Endothelial cell of umbilical vein (primary cell): ENCODE results near the gene CANT1. TPM values are rescaled to one million over a fixed set of nuclear protein-coding genes. Genes with fewer than 3 reads are reported as not detected.

Source experiments
- BruUV-seq: library from RNA; stranded (reverse); fragments of 400-500 nt; replicated peaks from 2 replicates; lab custom pipeline; 2021; lab: Mats Ljungman, UMichigan
- CTCF ChIA-PET: fragments of 300-600, 350-600 bp; sonication (Branson Sonifier 250); formaldehyde crosslinking; loops from one replicate; lab custom pipeline; 2021; ENCODE audit warnings: antibody characterized with exemption, inconsistent platforms; lab: Charles Lee
- POLR2A ChIA-PET: fragments of 300-600, 350-600 bp; sonication (Branson Sonifier 250); formaldehyde crosslinking; loops from one replicate; lab custom pipeline; 2021; ENCODE audit warnings: antibody characterized with exemption, inconsistent platforms; lab: Charles Lee
- DNase-seq: peaks from one replicate; pipeline ENCODE4 v3.0.0-alpha.2; 2011; ENCODE audit warnings: low read depth, low spot score
- FAIRE-seq: peaks from 2 replicates; lab custom pipeline; 2011; peaks lifted over from hg19 to GRCh38; lab: Jason Lieb, UNC
- H2AFZ ChIP-seq: 2 replicates; pipeline ENCODE4 v1.6.0; 2012; ENCODE audit warnings: low read depth, low read length, control low read depth, inconsistent platforms
- H3K27ac ChIP-seq: 2 replicates; pipeline ENCODE4 v1.5.1; 2011; ENCODE audit warnings: low read depth, mild to moderate bottlenecking, control low read depth, low read length, moderate library complexity; ENCODE audit not compliant: insufficient read depth
- H3K27me3 ChIP-seq, 2 experiments: 2 replicates each; pipeline versions ENCODE4 v1.6.0 to v1.6.1; 2011; ENCODE audit warnings: low read length in 2 of 2, mixed read lengths in 1 of 2; ENCODE audit not compliant: control insufficient read depth in 2 of 2, insufficient read depth in 2 of 2
- H3K36me3 ChIP-seq, 2 experiments: 2 replicates in 1 of 2; 3 replicates in 1 of 2; pipeline ENCODE4 v1.5.1; 2011; ENCODE audit warnings: low read length in 2 of 2, mild to moderate bottlenecking in 1 of 2, moderate library complexity in 1 of 2; ENCODE audit not compliant: control insufficient read depth in 2 of 2, insufficient read depth in 2 of 2; ENCODE audit errors: extremely low read depth in 1 of 2
- H3K4me1 ChIP-seq: 3 replicates; pipeline ENCODE4 v1.5.1; 2011; ENCODE audit warnings: mild to moderate bottlenecking, low read length; ENCODE audit not compliant: control insufficient read depth, insufficient read depth; ENCODE audit errors: extremely low read depth
- H3K4me2 ChIP-seq: 2 replicates; pipeline ENCODE4 v1.6.1; 2011; ENCODE audit warnings: low read length, control low read depth, mixed read lengths; ENCODE audit not compliant: insufficient read depth
- H3K4me3 ChIP-seq, 3 experiments: fragments of 200-600 bp in 1 of 3; sonication (generic), shearing (Covaris generic) in 1 of 3; replicated peaks in 1 of 3; 2 replicates each; pipeline ENCODE4 v1.5.1; 2011 to 2016; ENCODE audit warnings: control low read depth in 3 of 3, low read length in 3 of 3, mild to moderate bottlenecking in 2 of 3, inconsistent platforms in 1 of 3, low read depth in 1 of 3, moderate library complexity in 1 of 3; ENCODE audit not compliant: insufficient read depth in 1 of 3
- H3K79me2 ChIP-seq: 2 replicates; pipeline ENCODE4 v1.6.0; 2012; ENCODE audit warnings: low read length, inconsistent platforms; ENCODE audit not compliant: control insufficient read depth, insufficient read depth
- H3K9ac ChIP-seq: replicated peaks from 2 replicates; pipeline ENCODE3; 2011; ENCODE audit warnings: low read length, control low read depth; ENCODE audit not compliant: insufficient read depth; ENCODE audit errors: extremely low read depth
- H3K9me1 ChIP-seq: replicated peaks from 3 replicates; pipeline ENCODE4 v1.6.0; 2011; ENCODE audit warnings: mild to moderate bottlenecking, low read length; ENCODE audit not compliant: control insufficient read depth, insufficient read depth; ENCODE audit errors: extremely low read depth
- H3K9me3 ChIP-seq: replicated peaks from 2 replicates; pipeline ENCODE4 v1.5.1; 2012; ENCODE audit warnings: low read length, inconsistent platforms; ENCODE audit not compliant: control insufficient read depth, insufficient read depth
- H4K20me1 ChIP-seq: replicated peaks from 2 replicates; pipeline ENCODE3; 2011; ENCODE audit warnings: mild to moderate bottlenecking, low read length; ENCODE audit not compliant: control insufficient read depth, insufficient read depth; ENCODE audit errors: extremely low read depth
- EZH2 ChIP-seq: IDR thresholded peaks from 2 replicates; pipeline ENCODE4 v1.6.1; 2012; ENCODE audit warnings: borderline replicate concordance, low read depth, mild to moderate bottlenecking, moderate library complexity, low read length, inconsistent platforms; ENCODE audit not compliant: severe bottlenecking
- FOS ChIP-seq: IDR thresholded peaks from 2 replicates; pipeline ENCODE4 v1.6.1; 2011; ENCODE audit warnings: mild to moderate bottlenecking, low read length, moderate library complexity, borderline replicate concordance; ENCODE audit not compliant: insufficient read depth
- GATA2 ChIP-seq: IDR thresholded peaks from 2 replicates; pipeline ENCODE4 v1.7.0; 2011; ENCODE audit warnings: low read depth, mild to moderate bottlenecking, moderate library complexity, mixed read lengths, low read length; ENCODE audit not compliant: insufficient read length, insufficient read depth
- JUN ChIP-seq: IDR thresholded peaks from 2 replicates; pipeline ENCODE4 v1.6.1; 2011; ENCODE audit warnings: borderline replicate concordance, low read depth; ENCODE audit not compliant: insufficient read length, insufficient read depth
- MYC ChIP-seq: IDR thresholded peaks from one replicate; pipeline ENCODE4 v1.6.1; 2011; ENCODE audit warnings: mild to moderate bottlenecking, low read depth, low read length
- POLR2A ChIP-seq: IDR thresholded peaks from 2 replicates; pipeline ENCODE4 v1.6.1; 2012; ENCODE audit warnings: low read depth, mild to moderate bottlenecking, control low read depth, low read length
- POLR2AphosphoS5 ChIP-seq: IDR thresholded peaks from 2 replicates; pipeline ENCODE4 v1.6.1; 2012; ENCODE audit warnings: low read depth, mild to moderate bottlenecking, control low read depth, low read length, moderate library complexity; ENCODE audit not compliant: insufficient read depth
- dilution Hi-C: fragments of 300-500 bp; cut with MboI; formaldehyde crosslinking; loops from one replicate; pipeline ENCODE4 v1.15.0; 2019; ENCODE audit warnings: low sequenced_read_pairs; ENCODE audit not compliant: extremely low pct_ligation_motif_present
- intact Hi-C: fragments of 100-400 bp; cut with micrococcal nuclease; formaldehyde crosslinking; loops from one replicate; pipeline ENCODE4 v1.10.0; 2022
- polyA plus RNA-seq, 4 experiments: library from polyadenylated mRNA; depleted of rRNA in 3 of 4; stranded (reverse) in 3 of 4; unstranded in 1 of 4; fragments of >200 nt; gene quantifications; 2 replicates each; pipeline versions ENCODE4 v1.2.1 to v1.2.3, GENCODE V29; 2011 to 2012; ENCODE audit warnings: missing spikeins in 1 of 4
- total RNA-seq: library from RNA; stranded (reverse); gene quantifications from 2 replicates; pipeline ENCODE4 v1.2.3, GENCODE V29; 2021
- TF ChIP-seq, protein P1 (sequence below): IDR thresholded peaks from 2 replicates; pipeline ENCODE4 v1.6.1; 2011; ENCODE audit not compliant: insufficient read depth, insufficient read length
- TF ChIP-seq, protein P2 (sequence below), 2 donors: IDR thresholded peaks; 1 replicate in 1 of 2; 2 replicates in 1 of 2; pipeline ENCODE4 v1.5.1; 2011; ENCODE audit warnings: low read length in 2 of 2, mild to moderate bottlenecking in 2 of 2, moderate library complexity in 2 of 2, control low read depth in 1 of 2, inconsistent platforms in 1 of 2, low read depth in 1 of 2; ENCODE audit not compliant: insufficient read depth in 1 of 2; ENCODE audit errors: extremely low read depth in 1 of 2

The CANT1 gene
- total and polyA plus RNA-seq, 2 donors (not counting 3 experiments of a cell fraction or from before 2014, with no cell fraction given) = 85.0 to 93.6 TPM

DNA sequence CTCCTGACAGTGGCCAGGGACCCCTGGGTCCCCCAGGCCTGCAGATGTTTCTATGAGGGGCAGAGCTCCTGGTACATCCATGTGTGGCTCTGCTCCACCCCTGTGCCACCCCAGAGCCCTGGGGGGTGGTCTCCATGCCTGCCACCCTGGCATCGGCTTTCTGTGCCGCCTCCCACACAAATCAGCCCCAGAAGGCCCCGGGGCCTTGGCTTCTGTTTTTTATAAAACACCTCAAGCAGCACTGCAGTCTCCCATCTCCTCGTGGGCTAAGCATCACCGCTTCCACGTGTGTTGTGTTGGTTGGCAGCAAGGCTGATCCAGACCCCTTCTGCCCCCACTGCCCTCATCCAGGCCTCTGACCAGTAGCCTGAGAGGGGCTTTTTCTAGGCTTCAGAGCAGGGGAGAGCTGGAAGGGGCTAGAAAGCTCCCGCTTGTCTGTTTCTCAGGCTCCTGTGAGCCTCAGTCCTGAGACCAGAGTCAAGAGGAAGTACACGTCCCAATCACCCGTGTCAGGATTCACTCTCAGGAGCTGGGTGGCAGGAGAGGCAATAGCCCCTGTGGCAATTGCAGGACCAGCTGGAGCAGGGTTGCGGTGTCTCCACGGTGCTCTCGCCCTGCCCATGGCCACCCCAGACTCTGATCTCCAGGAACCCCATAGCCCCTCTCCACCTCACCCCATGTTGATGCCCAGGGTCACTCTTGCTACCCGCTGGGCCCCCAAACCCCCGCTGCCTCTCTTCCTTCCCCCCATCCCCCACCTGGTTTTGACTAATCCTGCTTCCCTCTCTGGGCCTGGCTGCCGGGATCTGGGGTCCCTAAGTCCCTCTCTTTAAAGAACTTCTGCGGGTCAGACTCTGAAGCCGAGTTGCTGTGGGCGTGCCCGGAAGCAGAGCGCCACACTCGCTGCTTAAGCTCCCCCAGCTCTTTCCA lies 39.5 kb upstream of the CANT1 start:
- no peak overlapping the region for H3K4me3 ChIP-seq
- no peak overlapping the region for H3K27ac ChIP-seq
- no peak overlapping the region for H3K9ac ChIP-seq
- BruUV-seq = no TSS peak
- no peaks in the 10 kb centered on the region for H3K36me3 ChIP-seq
- DNase-seq = no peak
- H2AFZ ChIP-seq = no peak overlapping the region
- no peak overlapping the region for H3K4me2 ChIP-seq
- POLR2A ChIA-PET = no interaction called here
- peaks cover 0 to 4% of the 10 kb centered on the region in 2 experiments for H3K27me3 ChIP-seq
- no peak for FAIRE-seq
- intact Hi-C loops = no loop called here
- H3K9me1 ChIP-seq = no peaks in the 10 kb centered on the region
- CTCF ChIA-PET = interaction anchor here (0.8 to 3.3 kb wide), 6 partner anchors 11 to 344 kb away, joined by 3 to 16 read pairs (median 4); no protein-coding TSS in a partner anchor
- TF ChIP-seq, protein P1, sequence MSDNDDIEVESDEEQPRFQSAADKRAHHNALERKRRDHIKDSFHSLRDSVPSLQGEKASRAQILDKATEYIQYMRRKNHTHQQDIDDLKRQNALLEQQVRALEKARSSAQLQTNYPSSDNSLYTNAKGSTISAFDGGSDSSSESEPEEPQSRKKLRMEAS = no peak
- TF ChIP-seq POLR2AphosphoS5 (no peak), POLR2A (no peak), JUN (no peak), MYC (no peak), EZH2 (no peak), GATA2 (no peak), FOS (no peak)
- TF ChIP-seq, protein P2, sequence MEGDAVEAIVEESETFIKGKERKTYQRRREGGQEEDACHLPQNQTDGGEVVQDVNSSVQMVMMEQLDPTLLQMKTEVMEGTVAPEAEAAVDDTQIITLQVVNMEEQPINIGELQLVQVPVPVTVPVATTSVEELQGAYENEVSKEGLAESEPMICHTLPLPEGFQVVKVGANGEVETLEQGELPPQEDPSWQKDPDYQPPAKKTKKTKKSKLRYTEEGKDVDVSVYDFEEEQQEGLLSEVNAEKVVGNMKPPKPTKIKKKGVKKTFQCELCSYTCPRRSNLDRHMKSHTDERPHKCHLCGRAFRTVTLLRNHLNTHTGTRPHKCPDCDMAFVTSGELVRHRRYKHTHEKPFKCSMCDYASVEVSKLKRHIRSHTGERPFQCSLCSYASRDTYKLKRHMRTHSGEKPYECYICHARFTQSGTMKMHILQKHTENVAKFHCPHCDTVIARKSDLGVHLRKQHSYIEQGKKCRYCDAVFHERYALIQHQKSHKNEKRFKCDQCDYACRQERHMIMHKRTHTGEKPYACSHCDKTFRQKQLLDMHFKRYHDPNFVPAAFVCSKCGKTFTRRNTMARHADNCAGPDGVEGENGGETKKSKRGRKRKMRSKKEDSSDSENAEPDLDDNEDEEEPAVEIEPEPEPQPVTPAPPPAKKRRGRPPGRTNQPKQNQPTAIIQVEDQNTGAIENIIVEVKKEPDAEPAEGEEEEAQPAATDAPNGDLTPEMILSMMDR (IDR thresholded peaks at IDR 0.05; ENCODE audit: extremely low read depth in 1 of 2, insufficient read depth in 1 of 2, low read depth in 1 of 2, low read length in 2 of 2) = no peak
- H3K79me2 ChIP-seq = no peaks in the 10 kb centered on the region
- dilution Hi-C loops = no loop called here
- no peaks in the 10 kb centered on the region for H3K9me3 ChIP-seq
- H4K20me1 ChIP-seq = no peaks in the 10 kb centered on the region
- peaks cover 5% of the 10 kb centered on the region for H3K4me1 ChIP-seq
